ENCODE data around the gene SMARCAD1.

The SMARCAD1 gene, protein sequence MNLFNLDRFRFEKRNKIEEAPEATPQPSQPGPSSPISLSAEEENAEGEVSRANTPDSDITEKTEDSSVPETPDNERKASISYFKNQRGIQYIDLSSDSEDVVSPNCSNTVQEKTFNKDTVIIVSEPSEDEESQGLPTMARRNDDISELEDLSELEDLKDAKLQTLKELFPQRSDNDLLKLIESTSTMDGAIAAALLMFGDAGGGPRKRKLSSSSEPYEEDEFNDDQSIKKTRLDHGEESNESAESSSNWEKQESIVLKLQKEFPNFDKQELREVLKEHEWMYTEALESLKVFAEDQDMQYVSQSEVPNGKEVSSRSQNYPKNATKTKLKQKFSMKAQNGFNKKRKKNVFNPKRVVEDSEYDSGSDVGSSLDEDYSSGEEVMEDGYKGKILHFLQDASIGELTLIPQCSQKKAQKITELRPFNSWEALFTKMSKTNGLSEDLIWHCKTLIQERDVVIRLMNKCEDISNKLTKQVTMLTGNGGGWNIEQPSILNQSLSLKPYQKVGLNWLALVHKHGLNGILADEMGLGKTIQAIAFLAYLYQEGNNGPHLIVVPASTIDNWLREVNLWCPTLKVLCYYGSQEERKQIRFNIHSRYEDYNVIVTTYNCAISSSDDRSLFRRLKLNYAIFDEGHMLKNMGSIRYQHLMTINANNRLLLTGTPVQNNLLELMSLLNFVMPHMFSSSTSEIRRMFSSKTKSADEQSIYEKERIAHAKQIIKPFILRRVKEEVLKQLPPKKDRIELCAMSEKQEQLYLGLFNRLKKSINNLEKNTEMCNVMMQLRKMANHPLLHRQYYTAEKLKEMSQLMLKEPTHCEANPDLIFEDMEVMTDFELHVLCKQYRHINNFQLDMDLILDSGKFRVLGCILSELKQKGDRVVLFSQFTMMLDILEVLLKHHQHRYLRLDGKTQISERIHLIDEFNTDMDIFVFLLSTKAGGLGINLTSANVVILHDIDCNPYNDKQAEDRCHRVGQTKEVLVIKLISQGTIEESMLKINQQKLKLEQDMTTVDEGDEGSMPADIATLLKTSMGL

GRCh38 chr4:94207469-94208224, at the start of gene SMARCAD1:
Gene SMARCAD1 (plus strand): TSS chr4:94207865. CDS start chr4:94208395, 530 bp downstream.
- DNase-seq (ENCODE audit: low read depth) = peak; percentile 88

- no peak for DNase-seq (ENCODE audit: low read depth)
Observed at GRCh38 chr4:94158883-94159282, 48.8 kb upstream of the SMARCAD1 start.

- DNase-seq (ENCODE audit: low read depth) = no peak
Observed at GRCh38 chr4:94159790-94160189, 47.9 kb upstream of the SMARCAD1 start.

- DNase-seq (ENCODE audit: low read depth) = no peak
Observed at GRCh38 chr4:94160774-94161173, 46.9 kb upstream of the SMARCAD1 start.

- no peak for DNase-seq (ENCODE audit: low read depth)
Observed at GRCh38 chr4:94165256-94165655, 42.4 kb upstream of the SMARCAD1 start.

GRCh38 chr4:94168321-94168720, 39.3 kb upstream of the SMARCAD1 start:
- DNase-seq (ENCODE audit: low read depth) = no peak

DNA sequence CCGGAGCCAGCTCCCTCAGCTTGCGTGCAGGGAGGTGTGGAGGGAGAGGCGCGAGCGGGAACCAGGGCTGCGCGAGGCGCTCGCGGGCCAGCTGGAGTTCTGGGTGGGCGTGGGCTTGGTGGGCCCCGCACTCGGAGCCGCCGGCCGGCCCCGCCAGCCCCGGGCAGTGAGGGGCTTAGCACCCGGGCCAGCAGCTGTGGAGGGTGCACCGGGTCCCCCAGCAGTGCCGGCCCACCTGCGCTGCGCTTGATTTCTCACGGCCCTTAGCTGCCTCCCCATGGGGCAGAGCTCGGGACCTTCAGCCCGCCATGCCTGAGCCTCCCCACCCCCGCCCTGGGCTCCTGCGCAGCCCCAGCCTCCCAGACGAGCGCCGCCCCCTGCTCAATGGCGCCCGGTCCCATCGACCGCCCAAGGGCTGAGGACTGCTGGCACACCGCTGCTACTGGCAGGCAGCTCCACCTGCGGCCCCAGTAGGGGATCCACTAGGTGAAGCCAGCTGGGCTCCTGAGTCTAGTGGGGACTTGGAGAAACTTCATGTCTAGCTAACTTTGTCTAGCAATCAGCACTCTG, 37.8 kb upstream of the SMARCAD1 start:
- DNase-seq (ENCODE audit: low read depth) = no peak

DNA sequence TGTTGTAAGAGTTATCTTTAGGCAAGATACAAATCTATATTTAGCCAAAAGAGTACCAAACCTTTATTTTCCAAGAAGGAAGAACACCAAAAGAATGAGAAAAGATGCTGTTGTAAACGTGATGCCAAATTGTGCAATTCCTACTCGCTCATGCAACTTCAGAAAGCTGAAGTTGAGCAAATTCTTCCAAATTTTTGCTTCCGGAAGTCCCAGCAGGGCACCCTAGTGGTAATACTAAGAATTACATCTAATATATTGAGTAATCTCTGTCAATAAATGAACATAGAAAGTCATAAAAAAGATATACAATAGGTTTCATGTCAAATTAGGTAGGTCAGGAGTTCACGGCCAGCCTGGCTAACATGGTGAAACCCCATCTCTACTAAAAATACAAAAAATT, 36.0 kb upstream of the SMARCAD1 start:
- DNase-seq (ENCODE audit: low read depth) = no peak

DNA sequence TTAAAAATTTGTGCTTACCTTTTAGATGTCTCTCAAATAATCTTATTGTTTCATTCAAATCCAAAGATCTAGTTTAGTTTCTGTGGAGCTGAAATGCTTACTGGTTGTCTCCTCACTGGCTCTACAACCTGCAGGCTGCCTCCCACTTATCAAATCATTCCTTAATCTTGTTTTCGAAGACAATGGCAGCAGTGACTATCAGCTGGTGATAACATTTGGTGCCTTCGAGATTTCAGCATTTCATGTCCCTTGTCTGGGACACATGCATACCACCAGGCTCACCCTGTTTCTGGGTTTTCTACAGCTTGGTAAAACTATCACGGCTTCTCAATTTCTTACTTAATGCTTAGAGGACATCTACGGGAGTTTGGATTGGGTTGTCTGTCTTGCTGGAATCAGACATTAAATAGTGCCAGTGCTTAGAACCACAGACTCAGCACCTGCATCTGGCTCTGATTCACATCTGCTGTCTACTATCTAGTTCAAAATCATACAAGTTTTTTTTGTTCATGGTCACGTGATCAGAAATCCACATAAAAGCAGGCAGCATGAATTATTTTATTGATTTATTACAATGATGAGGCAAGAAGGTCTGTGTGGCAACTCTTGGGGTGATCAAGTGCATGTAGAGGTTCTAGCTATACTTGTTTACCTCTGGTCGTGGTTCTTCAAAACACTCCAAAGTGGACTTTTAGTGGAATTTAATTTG, 32.0 kb upstream of the SMARCAD1 start:
- DNase-seq (ENCODE audit: low read depth) = no peak

- no peak for DNase-seq (ENCODE audit: low read depth)
Observed at GRCh38 chr4:94177822-94178221, 29.8 kb upstream of the SMARCAD1 start.

DNA sequence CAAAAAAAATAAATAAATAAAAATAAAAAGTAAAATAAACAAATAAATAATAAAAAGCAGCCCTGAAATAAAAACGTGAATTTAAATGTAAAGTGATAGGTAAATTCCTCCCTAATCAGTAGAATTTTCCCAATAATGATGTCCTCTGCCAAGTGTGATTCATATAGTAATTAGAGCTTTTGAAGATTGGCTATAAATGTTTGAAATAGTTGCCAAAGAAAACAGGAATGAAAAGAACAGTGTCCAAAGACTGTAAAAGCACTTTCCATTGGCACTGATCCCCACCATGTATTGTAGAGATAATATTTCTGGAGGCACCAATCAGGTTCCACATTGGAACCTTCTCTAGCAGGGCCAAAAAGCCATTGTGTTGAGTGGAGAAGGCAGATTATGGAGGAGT, 25.9 kb upstream of the SMARCAD1 start:
- no peak for DNase-seq (ENCODE audit: low read depth)

DNA sequence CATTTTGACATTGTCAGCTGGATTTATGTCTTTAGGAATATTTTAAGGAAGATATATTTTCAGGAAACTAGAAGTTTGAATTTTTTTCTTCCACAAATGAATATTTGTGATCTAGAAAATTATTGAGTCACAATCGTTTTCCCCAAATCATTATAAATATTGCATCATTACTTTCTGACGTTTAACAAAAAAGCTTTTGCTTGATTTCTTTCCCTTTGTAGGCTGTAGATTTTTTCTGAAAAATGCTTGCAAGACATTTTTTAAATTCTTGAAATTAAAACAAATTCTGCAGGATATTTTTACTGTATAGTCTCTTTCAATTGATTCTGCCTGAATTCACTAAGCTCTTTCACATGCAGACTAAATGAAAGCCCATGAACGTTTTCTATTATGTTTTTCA, 4.9 kb upstream of the SMARCAD1 start:
- DNase-seq (ENCODE audit: low read depth) = no peak

- DNase-seq (ENCODE audit: low read depth) = no peak
Observed at GRCh38 chr4:94208266-94208665, 601 bp downstream of the SMARCAD1 start.

DNA sequence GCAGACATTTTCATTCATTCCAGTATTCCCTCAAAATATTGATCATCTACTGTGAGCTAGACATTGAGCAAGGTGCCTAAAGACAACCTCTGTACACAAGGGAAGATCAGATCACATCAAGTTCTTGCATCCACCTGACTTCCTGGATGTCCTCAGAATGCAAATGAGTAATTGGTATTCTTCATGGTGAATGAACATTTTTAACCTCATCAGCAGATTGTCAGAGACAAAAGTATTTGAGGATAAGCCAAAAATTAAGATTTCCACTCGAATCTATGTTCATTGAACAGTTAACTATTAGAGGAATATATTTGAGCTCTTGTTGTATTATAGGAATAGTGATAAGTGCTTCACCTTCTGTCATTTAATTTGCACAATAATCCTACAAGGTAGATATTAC, 1.3 kb downstream of the SMARCAD1 start:
- DNase-seq (ENCODE audit: low read depth) = no peak

DNA sequence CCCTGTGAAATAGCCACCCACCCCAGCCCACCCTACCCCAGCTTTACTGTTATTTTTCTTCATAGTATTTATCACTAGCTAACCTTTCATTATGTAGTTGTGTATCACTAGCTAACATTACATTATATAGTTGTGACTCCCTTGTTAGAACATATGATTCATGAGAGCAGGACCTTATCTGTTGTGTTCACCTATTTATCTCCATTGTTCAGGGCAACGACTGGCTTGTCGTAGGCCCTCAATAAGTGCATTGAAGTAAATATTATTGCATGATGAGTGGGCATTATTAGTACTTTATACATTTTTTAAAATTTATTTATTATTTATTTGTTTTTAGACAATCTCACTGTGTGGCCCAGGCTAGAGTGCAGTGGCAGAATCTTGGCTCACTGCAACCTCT, 4.2 kb downstream of the SMARCAD1 start:
- DNase-seq (ENCODE audit: low read depth) = no peak

GRCh38 chr4:94214703-94215319, 7.1 kb downstream of the SMARCAD1 start:
- DNase-seq (ENCODE audit: low read depth) = no peak

- DNase-seq (ENCODE audit: low read depth) = no peak
Observed at GRCh38 chr4:94216394-94216793, 8.7 kb downstream of the SMARCAD1 start.

- no peak for DNase-seq (ENCODE audit: low read depth)
Observed at GRCh38 chr4:94219402-94219801, 11.7 kb downstream of the SMARCAD1 start.

DNA sequence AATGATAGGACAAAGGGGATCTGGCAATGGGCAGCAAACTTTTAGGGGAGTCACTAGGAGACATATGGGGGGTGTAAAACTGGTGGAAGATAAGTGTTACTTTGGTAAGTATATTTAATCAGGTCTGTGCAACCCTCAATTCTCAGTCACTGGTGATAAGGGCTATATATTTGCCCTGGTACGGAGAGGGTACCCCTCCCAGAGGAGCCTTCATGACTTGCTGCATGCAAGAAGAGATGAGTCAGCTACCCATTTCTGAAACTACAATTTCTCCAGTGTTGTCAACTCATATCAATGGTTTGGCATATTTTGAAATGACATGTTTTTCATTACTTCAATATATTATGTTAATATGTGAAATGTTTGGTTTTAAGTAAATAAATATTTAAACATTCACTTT, 14.3 kb downstream of the SMARCAD1 start:
- DNase-seq (ENCODE audit: low read depth) = no peak

GRCh38 chr4:94225449-94225848, 17.8 kb downstream of the SMARCAD1 start:
- DNase-seq (ENCODE audit: low read depth) = no peak

DNA sequence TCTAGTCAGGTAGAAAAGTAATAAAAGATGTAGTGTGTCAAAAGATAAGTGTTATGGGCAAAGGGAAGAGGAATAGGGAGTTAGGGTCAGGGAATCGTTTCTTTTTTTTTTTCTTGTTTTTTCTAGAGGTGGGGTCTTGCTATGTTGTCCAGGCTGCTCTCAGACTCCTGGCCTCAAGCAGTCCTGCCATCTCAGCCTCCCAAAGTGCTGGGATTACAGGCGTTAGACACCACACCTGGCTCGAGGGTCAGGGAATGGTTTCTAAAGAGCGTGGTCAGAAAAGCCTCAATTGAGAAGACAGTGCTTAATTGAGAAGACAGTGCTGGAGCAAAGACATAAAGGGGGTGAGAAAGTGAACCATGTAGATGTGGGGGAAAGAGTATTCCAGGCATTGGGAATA, 19.1 kb downstream of the SMARCAD1 start:
- no peak for DNase-seq (ENCODE audit: low read depth)
